OCI-LY1 (cell line): ENCODE measurements around the gene MRPS26.
"Not testable (repeated sequence)": the region's sequence is repeated elsewhere in the genome, so short reads cannot be mapped to it uniquely, and the experiment has no call there.

Source experiments
- H2AFZ ChIP-seq: fragments of 200-600 bp; sonication (generic), shearing (Covaris generic); 2 replicates; pipeline ENCODE4 v1.6.0; 2014; ENCODE audit warnings: antibody characterized with exemption, mild to moderate bottlenecking, low read length
- H3F3A ChIP-seq: fragments of 200-600 bp; sonication (generic), shearing (Covaris generic); 2 replicates; pipeline ENCODE4 v1.6.0; 2014; ENCODE audit warnings: mild to moderate bottlenecking, antibody characterized with exemption, low read length, moderate library complexity; ENCODE audit not compliant: insufficient read depth
- H3K27ac ChIP-seq: fragments of 200-600 bp; sonication (generic); 2 replicates; pipeline ENCODE4 v1.5.1; 2014; ENCODE audit warnings: low read length, mixed run types, mild to moderate bottlenecking, low read depth; ENCODE audit not compliant: poor library complexity, severe bottlenecking
- H3K27me3 ChIP-seq: fragments of 200-600 bp; sonication (generic); 2 replicates; pipeline ENCODE4 v1.6.0; 2014; ENCODE audit warnings: antibody characterized with exemption, mild to moderate bottlenecking, low read length, moderate library complexity; ENCODE audit not compliant: insufficient read depth
- H3K36me3 ChIP-seq: fragments of 200-600 bp; sonication (generic); 2 replicates; pipeline ENCODE4 v1.6.1; 2014; ENCODE audit warnings: mild to moderate bottlenecking, antibody characterized with exemption, low read length, moderate library complexity, mixed read lengths; ENCODE audit not compliant: insufficient read depth
- H3K4me1 ChIP-seq: fragments of 200-600 bp; sonication (generic); 2 replicates; pipeline ENCODE4 v1.5.1; 2014; ENCODE audit warnings: mild to moderate bottlenecking, low read length, moderate library complexity; ENCODE audit not compliant: insufficient read depth, severe bottlenecking
- H3K4me2 ChIP-seq: fragments of 200-600 bp; sonication (generic), shearing (Covaris generic); 2 replicates; pipeline ENCODE4 v1.6.1; 2014; ENCODE audit warnings: low read length
- H3K4me3 ChIP-seq: fragments of 200-600 bp; sonication (generic); 2 replicates; pipeline ENCODE4 v1.5.1; 2014; ENCODE audit warnings: low read length, low read depth, mild to moderate bottlenecking, mixed read lengths; ENCODE audit not compliant: poor library complexity, severe bottlenecking
- H3K79me2 ChIP-seq: fragments of 200-600 bp; shearing (Covaris generic); 2 replicates; pipeline ENCODE4 v1.6.1; 2016; ENCODE audit warnings: mixed run types, low read length, mixed read lengths; ENCODE audit not compliant: insufficient read depth
- H3K9ac ChIP-seq: fragments of 200-600 bp; sonication (generic), shearing (Covaris generic); 2 replicates; pipeline ENCODE4 v1.6.1; 2014; ENCODE audit warnings: mild to moderate bottlenecking, low read length, mixed read lengths
- H3K9me2 ChIP-seq: fragments of 200-600 bp; sonication (generic), shearing (Covaris generic); 2 replicates; pipeline ENCODE4 v1.6.1; 2014; ENCODE audit warnings: low read depth, mild to moderate bottlenecking, low read length, mixed read lengths
- H3K9me3 ChIP-seq: fragments of 200-600 bp; shearing (Covaris generic); 2 replicates; pipeline ENCODE4 v1.6.1; 2014; ENCODE audit warnings: low read length, mixed read lengths
- H4K20me1 ChIP-seq: fragments of 200-600 bp; sonication (generic), shearing (Covaris generic); 2 replicates; pipeline ENCODE4 v1.6.0; 2016; ENCODE audit warnings: mild to moderate bottlenecking, low read length; ENCODE audit not compliant: insufficient read depth
- CTCF ChIP-seq: fragments of 200-600 bp; sonication (generic), shearing (Covaris generic); IDR thresholded peaks from 2 replicates; pipeline ENCODE4 v1.5.1; 2017; ENCODE audit warnings: mild to moderate bottlenecking, antibody characterized with exemption, low read length, moderate library complexity, mixed read lengths
- EZH2 ChIP-seq: fragments of 200-600 bp; sonication (generic), shearing (Covaris generic); IDR thresholded peaks from 2 replicates; pipeline ENCODE4 v1.8.0; 2017; ENCODE audit warnings: borderline replicate concordance, mixed run types, mild to moderate bottlenecking, antibody characterized with exemption, low read length, moderate library complexity, mixed read lengths

The MRPS26 gene

GRCh38 chr20:3021777-3022176 lies 24.1 kb upstream of the MRPS26 start:
- Histone ChIP-seq H3K4me1 (no peaks in the 10 kb centered on the region), H3K4me3 (no peak overlapping the region), H3K79me2 (no peaks in the 10 kb centered on the region), H4K20me1 (no peaks in the 10 kb centered on the region), H2AFZ (no peak overlapping the region), H3K4me2 (no peak overlapping the region), H3K9me2 (no peaks in the 10 kb centered on the region), H3K9me3 (no peaks in the 10 kb centered on the region), H3K27me3 (no peaks in the 10 kb centered on the region), H3K36me3 (peaks cover 52% of the 10 kb centered on the region), H3K27ac (no peak overlapping the region), H3F3A (no peaks in the 10 kb centered on the region), H3K9ac (no peak overlapping the region)
- TF ChIP-seq EZH2, result no peak
- TF ChIP-seq CTCF, result no peak

- not testable (repeated sequence) for H3K4me3 ChIP-seq, H4K20me1 ChIP-seq, H3K9me2 ChIP-seq, H3K27me3 ChIP-seq, H3K4me1 ChIP-seq, H3K27ac ChIP-seq, H3K79me2 ChIP-seq, H2AFZ ChIP-seq, H3K9ac ChIP-seq, H3F3A ChIP-seq, H3K4me2 ChIP-seq, H3K9me3 ChIP-seq
- peaks cover 54% of the 10 kb centered on the region for H3K36me3 ChIP-seq
Observed at GRCh38 chr20:3022559-3023490, 23.0 kb upstream of the MRPS26 start.

GRCh38 chr20:3027987-3028386 lies 17.9 kb upstream of the MRPS26 start:
- no peaks in the 10 kb centered on the region for H3K4me1 ChIP-seq
- no peaks in the 10 kb centered on the region for H3K9me2 ChIP-seq
- no peaks in the 10 kb centered on the region for H3F3A ChIP-seq
- no peaks in the 10 kb centered on the region for H4K20me1 ChIP-seq
- no peaks in the 10 kb centered on the region for H3K9me3 ChIP-seq
- peaks cover 76% of the 10 kb centered on the region for H3K36me3 ChIP-seq
- no peaks in the 10 kb centered on the region for H3K27me3 ChIP-seq
- H3K27ac ChIP-seq, result no peak overlapping the region
- TF ChIP-seq EZH2 (no peak), CTCF (no peak)
- H3K9ac ChIP-seq, result no peak overlapping the region
- H3K79me2 ChIP-seq, result no peaks in the 10 kb centered on the region
- no peak overlapping the region for H2AFZ ChIP-seq
- no peak overlapping the region for H3K4me2 ChIP-seq
- no peak overlapping the region for H3K4me3 ChIP-seq
